HTR-8/SVneo (cell line): ENCODE data around the gene MMP21.
A peak's percentile ranks its signal among the peaks of the same experiment; 100 is the strongest.

Experiments used
- DNase-seq: peaks from one replicate; pipeline ENCODE4 v3.0.0; 2011; ENCODE audit warnings: low spot score, mixed read lengths; ENCODE audit not compliant: insufficient read length
- FAIRE-seq: peaks from 2 replicates; lab custom pipeline; 2011; peaks lifted over from hg19 to GRCh38; lab: Jason Lieb, UNC

Gene MMP21

GRCh38 chr10:125775491-125776106 lies at the start of gene MMP21:
Gene MMP21 (minus strand): TSS chr10:125775821. CDS start chr10:125775821, 0 bp downstream.
- DNase-seq (no peak), FAIRE-seq (no peak)

GRCh38 chr10:125824736-125825135 lies 49.1 kb upstream of the MMP21 start:
- no peak for FAIRE-seq
- DNase-seq: no peak

GRCh38 chr10:125823663-125824251 lies 48.1 kb upstream of the MMP21 start:
- no peak for DNase-seq
- FAIRE-seq: no peak

- DNase-seq (peak; percentile 87), FAIRE-seq (no peak)
Measured at GRCh38 chr10:125822878-125823662, 47.4 kb upstream of the MMP21 start, which contains the start of the genes BCCIP and UROS. Gene BCCIP (plus strand): TSS chr10:125823546. CDS start chr10:125823558, 12 bp downstream. Gene UROS (minus strand): TSS chr10:125823258. CDS start chr10:125816499, 6,759 bp downstream.

GRCh38 chr10:125820701-125821100 lies 45.1 kb upstream of the MMP21 start:
- no peak for DNase-seq
- FAIRE-seq: no peak

GRCh38 chr10:125817337-125817946 lies 41.8 kb upstream of the MMP21 start:
- FAIRE-seq: no peak
- DNase-seq: no peak

GRCh38 chr10:125816548-125816947 lies 40.9 kb upstream of the MMP21 start:
- DNase-seq: no peak
- no peak for FAIRE-seq

GRCh38 chr10:125815764-125816163 lies 40.1 kb upstream of the MMP21 start:
- DNase-seq (no peak), FAIRE-seq (no peak)

GRCh38 chr10:125812128-125812750 lies 36.6 kb upstream of the MMP21 start:
- FAIRE-seq (no peak), DNase-seq (no peak)

- DNase-seq: no peak
- FAIRE-seq: no peak
Measured at GRCh38 chr10:125811251-125811650, 35.6 kb upstream of the MMP21 start.

GRCh38 chr10:125808047-125808446 lies 32.4 kb upstream of the MMP21 start:
- no peak for FAIRE-seq
- no peak for DNase-seq

GRCh38 chr10:125802739-125803138 lies 27.1 kb upstream of the MMP21 start:
- no peak for FAIRE-seq
- DNase-seq: no peak

- FAIRE-seq: no peak
- DNase-seq: no peak
Measured at GRCh38 chr10:125802131-125802530, 26.5 kb upstream of the MMP21 start.

GRCh38 chr10:125801574-125801973 lies 26.0 kb upstream of the MMP21 start:
- FAIRE-seq (no peak), DNase-seq (no peak)

- FAIRE-seq: no peak
- no peak for DNase-seq
Measured at GRCh38 chr10:125799451-125800182, 24.0 kb upstream of the MMP21 start.

GRCh38 chr10:125797994-125798662 lies 22.5 kb upstream of the MMP21 start:
- FAIRE-seq: no peak
- DNase-seq: no peak

- no peak for FAIRE-seq
- DNase-seq: no peak
Measured at GRCh38 chr10:125797424-125797823, 21.8 kb upstream of the MMP21 start.

- no peak for DNase-seq
- FAIRE-seq: no peak
Measured at GRCh38 chr10:125795637-125796190, 20.1 kb upstream of the MMP21 start.

GRCh38 chr10:125795128-125795527 lies 19.5 kb upstream of the MMP21 start:
- FAIRE-seq (no peak), DNase-seq (no peak)
